Rectal smooth muscle tissue (tissue), 1 donor: ENCODE measurements around the gene PSMA3.

Experiments
- H3K27ac ChIP-seq: one replicate; pipeline ENCODE4 v1.7.0; 2013; ENCODE audit warnings: low read depth, low read length, inconsistent platforms
- H3K27me3 ChIP-seq: one replicate; pipeline ENCODE4 v1.7.0; 2013; ENCODE audit warnings: low read length; ENCODE audit not compliant: control insufficient read depth, insufficient read depth
- H3K36me3 ChIP-seq: one replicate; pipeline ENCODE4 v1.7.0; 2013; ENCODE audit warnings: low read length; ENCODE audit not compliant: control insufficient read depth, insufficient read depth
- H3K4me1 ChIP-seq: one replicate; pipeline ENCODE4 v1.7.0; 2013; ENCODE audit warnings: low read length; ENCODE audit not compliant: control insufficient read depth, insufficient read depth
- H3K4me3 ChIP-seq: one replicate; pipeline ENCODE4 v1.7.0; 2013; ENCODE audit warnings: low read length
- H3K9ac ChIP-seq: one replicate; pipeline ENCODE4 v1.7.0; 2013; ENCODE audit warnings: low read length

Gene PSMA3

DNA sequence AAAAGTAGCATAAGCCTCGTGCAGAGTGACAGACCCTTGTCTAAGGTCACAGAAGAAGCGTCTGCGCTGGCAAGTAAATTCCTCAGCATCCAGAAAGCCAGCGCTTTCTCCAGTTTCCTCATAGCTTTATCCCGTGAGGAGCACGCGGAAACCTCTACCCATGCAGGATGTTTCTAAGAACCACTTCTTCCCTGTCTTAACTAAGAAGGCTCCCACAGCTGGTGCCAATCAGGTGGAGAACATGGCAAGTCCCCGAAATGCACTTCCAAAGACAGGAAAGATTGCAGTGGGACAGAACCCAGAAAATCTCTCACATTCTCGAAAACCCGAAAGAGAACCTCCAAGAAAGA lies 52.7 kb downstream of the PSMA3 start:
- H3K27ac ChIP-seq, result peak overlapping the region; percentile 98
- H3K4me3 ChIP-seq, result peak overlapping the region; percentile 77
- H3K36me3 ChIP-seq, result peaks cover 12% of the 10 kb centered on the region
- peak overlapping the region; percentile 46 for H3K9ac ChIP-seq
- H3K4me1 ChIP-seq, result peaks cover 15% of the 10 kb centered on the region
- H3K27me3 ChIP-seq, result no peaks in the 10 kb centered on the region

DNA sequence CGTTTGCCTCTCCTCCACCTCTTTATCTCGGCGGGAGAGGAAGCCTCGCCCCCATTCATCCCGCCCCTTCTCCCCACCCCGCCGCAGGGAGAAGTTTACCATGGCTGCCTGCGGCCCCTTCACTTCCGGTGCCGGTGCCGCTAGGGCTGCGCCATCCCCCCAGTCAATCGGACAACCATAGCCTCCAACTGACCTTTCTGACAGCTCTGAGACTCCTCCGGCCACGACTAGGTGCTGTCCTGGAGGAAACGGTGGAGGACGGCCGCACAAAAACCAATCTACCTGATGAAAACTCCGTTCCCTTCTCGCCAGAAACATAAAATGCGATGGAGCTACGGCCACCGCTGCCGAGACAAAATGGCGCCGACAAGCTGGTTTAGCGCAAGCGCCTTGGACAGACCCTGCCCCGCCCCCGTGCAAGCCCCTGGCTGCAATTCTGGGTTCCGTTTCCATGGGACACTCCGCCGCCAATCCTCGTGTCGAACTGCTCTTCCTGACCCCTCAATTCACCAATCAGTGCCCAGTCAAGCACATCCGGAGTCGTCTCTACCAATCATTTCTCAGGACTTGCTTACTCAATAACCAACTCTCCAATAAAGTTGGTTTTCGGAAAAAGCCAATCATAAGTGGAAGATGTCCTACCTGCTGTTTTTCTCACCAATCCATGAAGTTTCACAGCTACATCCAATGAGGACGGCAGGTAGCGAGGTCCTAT lies 53.3 kb downstream of the PSMA3 start:
- H3K4me3 ChIP-seq, result peak overlapping the region; percentile 100
- H3K4me1 ChIP-seq, result peaks cover 15% of the 10 kb centered on the region
- H3K27me3 ChIP-seq, result no peaks in the 10 kb centered on the region

GRCh38 chr14:58298477-58299400 lies 54.1 kb downstream of the PSMA3 start, which contains the start of gene ARID4A:
Gene ARID4A (plus strand): TSS chr14:58298555. CDS start chr14:58299855, 1,300 bp downstream.
- H3K36me3 ChIP-seq, result peaks cover 6% of the 10 kb centered on the region
- no peaks in the 10 kb centered on the region for H3K27me3 ChIP-seq
- peak within 1 kb of the TSS; percentile 100 for H3K4me3 ChIP-seq
- peak within 1 kb of the TSS; percentile 97 for H3K9ac ChIP-seq
- H3K4me1 ChIP-seq, result peaks cover 15% of the 10 kb centered on the region
- H3K27ac ChIP-seq, result peak within 1 kb of the TSS; percentile 98

More for the DNA sequence above, 53.3 kb downstream of the PSMA3 start:
- peak overlapping the region; percentile 90 for H3K9ac ChIP-seq
- H3K36me3 ChIP-seq, result peaks cover 8% of the 10 kb centered on the region
- H3K27ac ChIP-seq, result peak overlapping the region; percentile 98

DNA sequence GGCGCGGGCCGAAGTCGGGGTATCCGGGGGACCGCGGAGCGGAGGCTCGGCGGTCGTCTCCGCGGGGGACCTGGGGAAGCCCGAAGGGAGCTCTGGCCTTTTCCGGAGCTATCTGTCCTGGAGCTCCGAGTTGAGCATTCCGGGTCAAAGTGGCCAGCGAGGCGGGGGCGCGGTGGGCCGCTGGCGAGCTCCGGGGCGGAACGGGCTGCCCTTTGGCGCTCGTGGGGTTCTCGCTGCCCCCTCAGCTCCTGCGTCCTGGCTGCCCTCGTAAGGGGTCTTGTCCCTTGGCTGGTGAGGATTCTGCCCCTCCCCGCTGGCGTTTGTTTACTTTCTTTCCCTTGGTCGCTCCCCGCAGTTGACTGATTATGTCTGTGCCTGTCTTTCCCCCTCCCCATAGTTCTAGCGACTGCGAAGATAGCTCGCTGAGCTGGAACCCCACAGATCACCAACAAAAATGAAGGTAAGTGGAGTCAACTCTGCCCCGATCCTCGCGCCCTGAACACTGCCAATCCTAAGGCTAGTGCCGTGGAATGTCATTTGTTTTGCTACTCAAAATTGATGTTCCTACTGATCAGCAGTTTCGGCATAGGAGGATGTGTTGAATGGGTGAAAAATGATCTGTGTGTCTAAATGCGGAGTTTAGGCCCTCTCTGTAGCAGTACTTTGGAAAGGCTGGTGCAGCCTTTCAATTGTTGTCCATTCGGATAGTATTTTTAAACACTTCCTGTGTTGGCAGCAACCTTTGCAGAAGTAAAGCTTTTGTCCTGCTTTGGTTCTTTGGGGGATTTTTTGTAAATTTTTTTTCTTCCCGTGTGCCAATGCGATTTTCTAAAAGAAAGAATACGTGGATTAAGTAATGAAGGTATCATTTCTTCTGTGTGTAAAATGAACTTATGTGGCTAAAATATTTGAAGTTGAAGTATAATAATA lies 55.0 kb downstream of the PSMA3 start:
- Histone ChIP-seq H3K36me3 (peaks cover 2% of the 10 kb centered on the region), H3K27me3 (no peaks in the 10 kb centered on the region), H3K4me3 (peak overlapping the region; percentile 100), H3K4me1 (peaks cover 15% of the 10 kb centered on the region), H3K9ac (peak overlapping the region; percentile 74), H3K27ac (peak overlapping the region; percentile 95)

- no peak overlapping the region for H3K9ac ChIP-seq
- no peaks in the 10 kb centered on the region for H3K36me3 ChIP-seq
- no peaks in the 10 kb centered on the region for H3K27me3 ChIP-seq
- no peak overlapping the region for H3K4me3 ChIP-seq
- no peak overlapping the region for H3K27ac ChIP-seq
- peaks cover 12% of the 10 kb centered on the region for H3K4me1 ChIP-seq
These were observed 56.8 kb downstream of the PSMA3 start for GRCh38 chr14:58301416-58301815.

GRCh38 chr14:58305730-58306129 lies 61.1 kb downstream of the PSMA3 start:
- H3K27ac ChIP-seq, result no peak overlapping the region
- peaks cover 2% of the 10 kb centered on the region for H3K4me1 ChIP-seq
- no peak overlapping the region for H3K9ac ChIP-seq
- H3K27me3 ChIP-seq, result no peaks in the 10 kb centered on the region
- peaks cover 2% of the 10 kb centered on the region for H3K36me3 ChIP-seq
- H3K4me3 ChIP-seq, result no peak overlapping the region

DNA sequence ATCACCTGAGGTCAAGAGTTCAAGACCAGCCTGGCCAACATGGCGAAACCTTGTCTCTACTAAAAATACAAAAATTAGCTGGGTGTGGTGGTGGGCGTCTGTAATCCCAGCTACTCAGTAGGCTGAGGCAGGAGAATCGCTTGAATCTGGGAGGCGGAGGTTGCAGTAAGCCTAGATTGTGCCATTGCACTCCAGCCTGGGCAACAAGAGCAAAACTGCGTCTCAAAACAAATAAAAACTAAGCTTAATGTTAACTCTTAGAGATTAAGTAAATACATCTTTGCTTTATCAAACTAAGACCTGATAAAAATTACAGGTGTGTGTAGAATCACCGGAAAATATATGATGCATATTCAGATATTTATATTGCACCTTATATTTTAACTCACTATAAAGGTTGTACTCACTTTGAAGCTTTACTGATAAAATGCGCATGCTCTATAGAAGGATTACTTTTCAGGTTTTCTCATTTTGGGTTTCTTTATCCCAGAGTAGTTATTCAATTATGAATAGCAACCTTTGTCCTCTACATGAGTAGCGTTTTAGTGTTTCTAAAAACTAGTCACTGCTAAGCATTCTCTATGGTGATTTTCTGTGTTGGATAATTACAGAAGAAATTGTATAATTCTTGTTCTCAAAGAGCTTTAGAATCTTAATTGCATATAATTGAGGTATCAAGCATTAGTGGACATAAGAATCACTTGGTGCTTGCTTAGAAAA lies 63.1 kb downstream of the PSMA3 start:
- Histone ChIP-seq H3K9ac (no peak overlapping the region), H3K4me3 (no peak overlapping the region), H3K36me3 (peaks cover 2% of the 10 kb centered on the region), H3K27me3 (no peaks in the 10 kb centered on the region), H3K27ac (no peak overlapping the region), H3K4me1 (no peaks in the 10 kb centered on the region)

DNA sequence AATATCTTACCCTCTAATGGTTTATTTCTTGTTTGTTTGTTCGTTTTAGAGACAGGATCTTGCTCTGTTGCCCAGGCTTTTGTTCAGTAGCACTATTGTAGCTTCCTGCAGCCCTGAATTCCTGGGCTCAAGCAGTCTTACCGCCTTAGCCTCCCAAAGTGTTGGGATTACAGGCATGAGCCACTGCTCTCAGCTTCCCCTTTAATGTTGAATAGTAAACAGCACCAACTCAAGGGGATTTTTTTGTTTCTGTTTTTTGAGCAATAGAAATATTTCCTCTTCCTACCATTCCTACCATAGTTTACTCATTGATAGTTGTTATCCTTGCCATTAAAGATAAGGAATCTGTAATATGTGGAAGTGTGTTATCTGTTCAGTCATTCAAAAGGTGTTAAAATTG lies 64.4 kb downstream of the PSMA3 start:
- no peak overlapping the region for H3K27ac ChIP-seq

DNA sequence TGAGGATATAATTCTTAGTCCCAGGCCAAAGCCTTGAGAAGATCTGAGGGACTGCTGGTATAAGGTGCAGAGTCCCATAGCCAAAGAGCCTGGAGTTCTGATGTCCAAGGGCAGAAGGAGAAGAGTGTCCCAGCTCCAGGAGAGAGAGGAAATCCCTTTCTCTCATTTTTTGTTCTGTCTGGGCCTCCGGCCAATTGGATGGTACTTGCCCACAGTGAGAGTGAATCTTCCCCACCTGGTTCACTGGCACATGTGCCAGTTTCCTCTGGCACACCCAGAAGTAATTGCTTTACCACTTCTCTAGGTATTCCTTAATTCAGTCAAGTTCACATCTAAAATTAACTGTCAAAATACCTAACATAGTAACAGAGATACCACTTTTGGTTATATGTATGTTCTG lies 69.1 kb downstream of the PSMA3 start:
- Histone ChIP-seq H3K4me1 (no peaks in the 10 kb centered on the region), H3K36me3 (peaks cover 2% of the 10 kb centered on the region), H3K27me3 (no peaks in the 10 kb centered on the region), H3K9ac (no peak overlapping the region), H3K4me3 (no peak overlapping the region), H3K27ac (no peak overlapping the region)

More for the DNA sequence above, 64.4 kb downstream of the PSMA3 start:
- H3K4me3 ChIP-seq, result no peak overlapping the region
- no peaks in the 10 kb centered on the region for H3K27me3 ChIP-seq
- no peaks in the 10 kb centered on the region for H3K4me1 ChIP-seq
- no peak overlapping the region for H3K9ac ChIP-seq
- peaks cover 2% of the 10 kb centered on the region for H3K36me3 ChIP-seq

GRCh38 chr14:58315606-58316005 lies 71.0 kb downstream of the PSMA3 start:
- Histone ChIP-seq H3K27ac (no peak overlapping the region), H3K4me1 (no peaks in the 10 kb centered on the region), H3K27me3 (no peaks in the 10 kb centered on the region), H3K4me3 (no peak overlapping the region), H3K36me3 (peaks cover 2% of the 10 kb centered on the region), H3K9ac (no peak overlapping the region)
